ENCODE results near the gene AMELX.

Gene AMELX

DNA sequence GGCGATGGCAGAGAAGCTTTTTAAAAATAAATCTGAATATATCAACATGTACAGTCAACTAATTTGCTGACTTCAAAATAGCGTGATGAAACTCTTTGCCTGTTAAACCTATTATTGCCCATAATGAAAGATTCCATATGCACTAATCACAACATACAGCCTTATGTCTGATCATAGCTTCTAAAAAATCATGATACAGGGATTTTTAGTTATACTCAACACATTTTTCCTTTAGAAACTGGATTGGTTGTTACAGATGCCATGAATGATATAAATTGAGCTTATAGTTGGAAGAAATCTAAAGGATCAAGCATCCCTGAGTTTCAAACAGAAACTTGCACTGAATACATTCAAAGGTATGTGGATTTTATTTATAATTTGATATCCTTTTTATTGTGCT is at the start of gene AMELX:
Gene AMELX (plus strand): TSS at position 301 of the 400 bp plus-strand sequence. CDS start 1,376 bp downstream, outside the sequence.
- no peak for TF ChIP-seq CTCF (conservative IDR thresholded peaks at IDR 0.05)
- no peak within 1 kb of the TSS for H3K27ac ChIP-seq

- TF ChIP-seq CTCF (conservative IDR thresholded peaks at IDR 0.05): no peak
- H3K27ac ChIP-seq: peak overlapping the region; percentile 93
Measured at GRCh38 chrX:11244636-11245035, 48.6 kb upstream of the AMELX start.

GRCh38 chrX:11254417-11255109 is 38.6 kb upstream of the AMELX start:
- no peak for TF ChIP-seq CTCF (conservative IDR thresholded peaks at IDR 0.05)
- H3K27ac ChIP-seq: peak overlapping the region; percentile 93

DNA sequence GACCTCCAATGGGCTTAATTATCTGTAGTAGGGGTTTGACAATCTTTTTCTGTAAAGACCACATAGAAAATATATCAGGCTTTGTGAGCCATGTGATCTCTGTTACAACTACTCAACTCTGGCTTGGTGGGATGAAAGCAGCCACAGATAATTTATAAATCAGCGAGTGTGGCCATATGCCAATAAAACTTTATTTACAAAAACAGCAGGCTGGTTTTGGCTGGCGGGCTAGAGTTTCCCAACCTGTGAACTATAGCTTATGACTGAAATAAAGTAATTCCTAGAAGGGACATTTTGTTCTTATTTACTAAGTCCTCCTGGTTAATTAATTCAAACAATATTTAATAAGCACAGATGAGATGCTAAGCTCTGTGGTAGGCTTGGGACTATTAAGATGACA is 35.9 kb upstream of the AMELX start:
- H3K27ac ChIP-seq: peak overlapping the region; percentile 93
- no peak for TF ChIP-seq CTCF (conservative IDR thresholded peaks at IDR 0.05)

- peak overlapping the region; percentile 93 for H3K27ac ChIP-seq
- no peak for TF ChIP-seq CTCF (conservative IDR thresholded peaks at IDR 0.05)
Measured at GRCh38 chrX:11257711-11258110, 35.5 kb upstream of the AMELX start.

DNA sequence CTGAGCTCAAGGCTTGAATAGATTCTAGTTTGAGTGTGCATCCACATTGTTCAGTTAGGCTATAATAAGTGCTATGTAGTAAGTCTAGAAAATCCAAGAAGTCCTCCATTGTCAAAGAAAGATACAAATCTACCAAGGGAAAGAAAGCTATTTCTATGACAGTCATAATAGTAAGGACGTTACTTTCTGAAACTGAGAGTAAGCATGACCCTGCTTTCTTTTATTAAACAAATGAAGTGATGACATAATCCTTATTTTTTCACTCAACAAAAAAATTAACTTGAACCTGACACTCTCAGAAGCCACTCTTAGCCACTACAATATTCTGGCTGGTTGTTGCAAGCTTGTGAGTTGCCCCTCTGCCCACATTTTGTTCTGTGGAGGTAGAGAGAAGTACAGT is 33.8 kb upstream of the AMELX start:
- H3K27ac ChIP-seq: peak overlapping the region; percentile 93
- no peak for TF ChIP-seq CTCF (conservative IDR thresholded peaks at IDR 0.05)

- peak overlapping the region; percentile 93; the same call in 1 of the 2 replicates for H3K27ac ChIP-seq
- no peak for TF ChIP-seq CTCF (conservative IDR thresholded peaks at IDR 0.05)
Measured at GRCh38 chrX:11261260-11261659, 32.0 kb upstream of the AMELX start.

Data from VCaP (cell line).